Activated CD8-positive, alpha-beta memory T cell treated with anti-CD3 and anti-CD28 coated beads, Interleukin-2, amount 50 U/mL, for 48 hours (primary cell): ENCODE data around the gene PAQR9.

Experiments
- DNase-seq: peaks from one replicate; pipeline ENCODE4 v3.0.0-alpha.2; 2020

The PAQR9 gene

DNA sequence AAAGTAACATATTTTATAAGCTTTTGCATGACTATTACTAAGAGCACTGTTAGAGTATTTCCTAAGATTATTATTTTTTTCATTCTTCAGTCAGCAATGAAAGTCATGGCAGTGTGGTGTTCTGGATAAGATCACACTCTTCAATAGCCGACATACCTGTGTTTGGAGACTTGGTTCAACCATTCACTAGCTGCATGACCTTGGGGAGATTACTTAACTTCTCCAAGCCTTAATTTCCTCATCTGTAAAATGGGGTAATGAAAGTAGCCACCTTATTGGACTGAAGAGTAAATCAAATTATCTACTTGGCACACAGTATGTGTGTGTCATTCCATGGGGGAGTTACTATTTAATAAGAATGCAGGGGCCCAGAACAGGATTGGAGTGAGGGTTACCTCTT is 50.0 kb downstream of the PAQR9 start:
- DNase-seq: no peak

GRCh38 chr3:142912402-142913172 is 50.9 kb downstream of the PAQR9 start:
- no peak for DNase-seq
